ENCODE data around the gene UBALD1. TPM values are rescaled to one million over a fixed set of nuclear protein-coding genes. Genes with fewer than 3 reads are reported as not detected.

UBALD1 gene
- total RNA-seq, 1 donor from 2014 or later = 22.9 TPM

DNA sequence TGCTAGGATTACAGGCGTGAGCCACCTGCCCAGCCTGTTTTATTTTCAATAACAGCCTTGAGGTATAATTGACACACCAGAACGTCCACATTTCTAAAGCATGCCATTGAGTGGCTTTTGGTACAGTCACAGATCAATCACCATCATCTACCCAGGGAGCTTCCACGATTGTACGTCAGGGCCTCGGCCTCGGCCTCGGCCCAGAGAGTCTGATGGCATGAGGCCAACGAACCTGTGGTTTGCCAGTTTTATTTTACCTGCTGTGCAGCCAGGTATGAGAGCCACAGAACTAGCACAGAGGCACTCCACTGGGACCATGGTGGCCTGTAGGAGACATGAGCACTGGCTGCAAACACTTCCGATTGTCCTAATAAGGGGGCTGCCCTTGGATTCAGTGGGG, 8.3 kb downstream of the UBALD1 start:
- TF ChIP-seq CTCF (IDR thresholded peaks at IDR 0.05) = no peak
- Mint-ChIP-seq H3K9me3 (ENCODE audit: low read depth) (no peaks in the 10 kb centered on the region), H3K27ac (ENCODE audit: unreplicated experiment) (no peak overlapping the region), H3K36me3 (ENCODE audit: low read depth) (peaks cover 1% of the 10 kb centered on the region), H3K4me1 (ENCODE audit: low read depth) (peaks cover 2% of the 10 kb centered on the region), H3K4me3 (ENCODE audit: unreplicated experiment) (no peak overlapping the region), H3K27me3 (ENCODE audit: low read depth) (no peaks in the 10 kb centered on the region)
- no peak for DNase-seq (ENCODE audit: low spot score)

- Mint-ChIP-seq H3K36me3 (ENCODE audit: low read depth) (peaks cover 1% of the 10 kb centered on the region), H3K27me3 (ENCODE audit: low read depth) (peaks cover 3% of the 10 kb centered on the region), H3K4me3 (ENCODE audit: unreplicated experiment) (no peak overlapping the region), H3K9me3 (ENCODE audit: low read depth) (no peaks in the 10 kb centered on the region), H3K27ac (ENCODE audit: unreplicated experiment) (no peak overlapping the region), H3K4me1 (ENCODE audit: low read depth) (no peaks in the 10 kb centered on the region)
- no peak for TF ChIP-seq CTCF (IDR thresholded peaks at IDR 0.05)
- no peak for DNase-seq (ENCODE audit: low spot score)
Measured at GRCh38 chr16:4604401-4604800, 10.3 kb downstream of the UBALD1 start.

- no peak overlapping the region for H3K4me3 Mint-ChIP-seq (ENCODE audit: unreplicated experiment)
- DNase-seq (ENCODE audit: low spot score) = no peak
- no peaks in the 10 kb centered on the region for H3K4me1 Mint-ChIP-seq (ENCODE audit: low read depth)
- H3K27me3 Mint-ChIP-seq (ENCODE audit: low read depth) = peaks cover 6% of the 10 kb centered on the region
- no peaks in the 10 kb centered on the region for H3K9me3 Mint-ChIP-seq (ENCODE audit: low read depth)
- no peak overlapping the region for H3K27ac Mint-ChIP-seq (ENCODE audit: unreplicated experiment)
- no peak for TF ChIP-seq CTCF (IDR thresholded peaks at IDR 0.05)
- H3K36me3 Mint-ChIP-seq (ENCODE audit: low read depth) = peaks cover 1% of the 10 kb centered on the region
Measured at GRCh38 chr16:4603624-4604170, 11.0 kb downstream of the UBALD1 start.

- H3K4me1 Mint-ChIP-seq (ENCODE audit: low read depth) = no peaks in the 10 kb centered on the region
- no peaks in the 10 kb centered on the region for H3K9me3 Mint-ChIP-seq (ENCODE audit: low read depth)
- no peak for DNase-seq (ENCODE audit: low spot score)
- peaks cover 10% of the 10 kb centered on the region for H3K27me3 Mint-ChIP-seq (ENCODE audit: low read depth)
- no peak for TF ChIP-seq CTCF (IDR thresholded peaks at IDR 0.05)
- H3K4me3 Mint-ChIP-seq (ENCODE audit: unreplicated experiment) = no peak overlapping the region
- no peak overlapping the region for H3K27ac Mint-ChIP-seq (ENCODE audit: unreplicated experiment)
- H3K36me3 Mint-ChIP-seq (ENCODE audit: low read depth) = peaks cover under 1% of the 10 kb centered on the region
Measured at GRCh38 chr16:4602331-4602730, 12.4 kb downstream of the UBALD1 start.

- no peak for DNase-seq (ENCODE audit: low spot score)
- TF ChIP-seq CTCF (IDR thresholded peaks at IDR 0.05) = no peak
Measured at GRCh38 chr16:4601864-4602186, 12.9 kb downstream of the UBALD1 start.

More at GRCh38 chr16:4601864-4602186, 12.9 kb downstream of the UBALD1 start:
- no peaks in the 10 kb centered on the region for H3K36me3 Mint-ChIP-seq (ENCODE audit: low read depth)
- H3K4me1 Mint-ChIP-seq (ENCODE audit: low read depth) = no peaks in the 10 kb centered on the region
- H3K27ac Mint-ChIP-seq (ENCODE audit: unreplicated experiment) = no peak overlapping the region
- H3K9me3 Mint-ChIP-seq (ENCODE audit: low read depth) = no peaks in the 10 kb centered on the region
- no peak overlapping the region for H3K4me3 Mint-ChIP-seq (ENCODE audit: unreplicated experiment)
- peaks cover 12% of the 10 kb centered on the region for H3K27me3 Mint-ChIP-seq (ENCODE audit: low read depth)
